ACHN (cell line): ENCODE results near the gene YOD1.

Experiments
- DNase-seq: peaks from one replicate; pipeline ENCODE4 v3.0.0-alpha.2; 2015
- in situ Hi-C: cut with HindIII; loops from 2 replicates; pipeline ENCODE4 v1.10.0; 2017; ENCODE audit warnings: low sequenced_read_pairs, low pct_ligation_motif_present, low pct_unique_long_range_greater_than_20kb

YOD1 gene

GRCh38 chr1:207000651-207001291, 50.2 kb downstream of the YOD1 start:
- in situ Hi-C loops, result no loop called here
- no peak for DNase-seq

DNA sequence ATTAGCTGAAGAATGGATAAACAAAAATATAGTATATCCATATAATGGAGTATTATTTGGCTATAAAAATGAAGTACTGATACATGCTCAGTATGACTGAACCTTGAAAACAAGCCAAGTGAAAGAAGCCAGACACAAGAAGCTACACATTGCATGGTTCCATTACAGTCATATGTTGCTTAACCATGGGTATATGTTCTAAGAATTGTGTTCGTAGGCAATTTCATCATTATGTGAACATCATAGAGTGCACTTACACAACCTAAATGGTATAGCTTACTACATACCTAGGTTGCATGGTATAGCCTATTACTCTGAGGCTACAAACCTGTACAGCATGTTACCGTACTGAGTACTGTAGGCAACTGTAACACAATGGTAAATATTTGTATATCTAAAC, 52.2 kb downstream of the YOD1 start:
- in situ Hi-C loops, result no loop called here
- DNase-seq, result no peak
